ENCODE measurements around the gene MSL3B.

The MSL3B gene

DNA sequence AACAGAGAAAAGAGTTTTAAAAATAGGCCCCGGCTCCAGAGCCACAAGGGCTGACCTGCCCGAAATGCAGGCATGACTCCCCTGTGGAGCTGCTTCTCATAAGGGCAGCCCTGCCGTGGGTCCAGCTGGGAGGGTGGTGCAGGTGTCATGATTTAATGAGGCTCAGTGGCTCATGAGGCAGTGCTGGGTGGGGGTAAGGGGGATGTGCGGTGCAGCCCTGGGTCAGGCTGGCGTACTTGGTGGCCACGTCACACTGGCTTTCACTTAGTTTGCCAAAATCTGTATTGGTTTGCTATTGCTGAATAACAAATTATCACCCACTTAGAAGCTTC, 47.4 kb downstream of the MSL3B start:
- in situ Hi-C loops (cut with MboI; ENCODE audit: low sequenced_read_pairs in 4 of 4) (no loop called here), intact Hi-C loops (cut with DNase I; ENCODE audit: low total_unique reads) (no loop called here)
- ATAC-seq (no peak), DNase-seq (no peak)
- Histone ChIP-seq H3K4me1 (no peaks in the 10 kb centered on the region), H3K27me3 (no peaks in the 10 kb centered on the region), H3K9me3 (no peaks in the 10 kb centered on the region), H3K36me3 (no peaks in the 10 kb centered on the region), H3K27ac (no peak overlapping the region), H3K4me3 (no peak overlapping the region)
- TF ChIP-seq, protein P1, sequence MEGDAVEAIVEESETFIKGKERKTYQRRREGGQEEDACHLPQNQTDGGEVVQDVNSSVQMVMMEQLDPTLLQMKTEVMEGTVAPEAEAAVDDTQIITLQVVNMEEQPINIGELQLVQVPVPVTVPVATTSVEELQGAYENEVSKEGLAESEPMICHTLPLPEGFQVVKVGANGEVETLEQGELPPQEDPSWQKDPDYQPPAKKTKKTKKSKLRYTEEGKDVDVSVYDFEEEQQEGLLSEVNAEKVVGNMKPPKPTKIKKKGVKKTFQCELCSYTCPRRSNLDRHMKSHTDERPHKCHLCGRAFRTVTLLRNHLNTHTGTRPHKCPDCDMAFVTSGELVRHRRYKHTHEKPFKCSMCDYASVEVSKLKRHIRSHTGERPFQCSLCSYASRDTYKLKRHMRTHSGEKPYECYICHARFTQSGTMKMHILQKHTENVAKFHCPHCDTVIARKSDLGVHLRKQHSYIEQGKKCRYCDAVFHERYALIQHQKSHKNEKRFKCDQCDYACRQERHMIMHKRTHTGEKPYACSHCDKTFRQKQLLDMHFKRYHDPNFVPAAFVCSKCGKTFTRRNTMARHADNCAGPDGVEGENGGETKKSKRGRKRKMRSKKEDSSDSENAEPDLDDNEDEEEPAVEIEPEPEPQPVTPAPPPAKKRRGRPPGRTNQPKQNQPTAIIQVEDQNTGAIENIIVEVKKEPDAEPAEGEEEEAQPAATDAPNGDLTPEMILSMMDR (IDR thresholded peaks at IDR 0.05 in 4 of 5, conservative IDR thresholded peaks at IDR 0.05 in 1 of 5), result no peak

DNA sequence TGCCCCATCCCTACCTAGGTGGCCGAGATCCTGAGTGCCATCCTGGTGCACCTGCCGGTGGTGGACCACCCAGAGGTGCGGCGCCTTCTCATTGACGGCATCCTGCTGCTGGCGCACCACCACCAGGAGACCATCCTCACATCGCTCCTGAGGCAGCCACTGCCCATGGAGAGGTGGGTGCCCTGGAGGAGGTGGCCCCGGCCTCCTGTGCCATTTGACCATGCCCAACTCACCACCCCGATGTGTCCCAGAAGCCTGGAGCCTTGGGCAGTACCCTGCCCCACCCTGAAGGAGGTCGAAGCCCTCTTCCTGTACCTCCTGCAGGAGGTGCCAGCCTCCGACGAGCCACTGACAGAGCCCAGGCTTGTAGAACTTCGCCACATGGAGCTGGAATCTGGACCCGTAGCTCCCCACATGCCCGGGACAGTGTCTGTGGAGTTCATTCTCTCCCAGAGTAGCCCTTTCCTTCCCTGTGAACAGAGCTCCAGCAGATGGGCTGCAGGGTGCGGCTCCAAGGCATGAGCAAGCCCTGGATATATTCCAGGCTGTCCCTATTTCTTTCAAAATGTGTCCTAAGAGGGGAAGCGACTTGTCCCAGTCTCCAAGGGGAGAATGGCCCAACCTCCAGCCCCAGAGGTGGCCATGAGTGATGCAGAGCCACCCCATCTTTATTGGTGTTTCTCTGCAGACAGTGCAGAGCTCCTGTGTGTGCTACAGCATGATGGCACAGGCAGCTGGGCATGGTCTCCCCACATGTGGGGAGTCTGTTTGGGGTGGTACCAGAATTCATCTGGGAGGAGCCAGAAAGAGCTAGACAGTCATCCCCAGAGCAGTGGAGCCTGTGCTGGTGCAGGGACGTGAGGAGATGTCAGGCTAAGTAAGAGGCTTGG, 48.1 kb downstream of the MSL3B start:
- H3K9me3 ChIP-seq, result no peaks in the 10 kb centered on the region
- no peak overlapping the region for H3K4me3 ChIP-seq
- no peak overlapping the region for H3K27ac ChIP-seq
- no peak for ATAC-seq
- intact Hi-C loops (cut with DNase I; ENCODE audit: low total_unique reads) (no loop called here), in situ Hi-C loops (cut with MboI; ENCODE audit: low sequenced_read_pairs in 4 of 4) (no loop called here)
- DNase-seq, result no peak
- no peaks in the 10 kb centered on the region for H3K4me1 ChIP-seq
- H3K36me3 ChIP-seq, result no peaks in the 10 kb centered on the region
- TF ChIP-seq POLR2A (IDR thresholded peaks at IDR 0.05), result no peak
- TF ChIP-seq, protein P1 (IDR thresholded peaks at IDR 0.05 in 4 of 5, conservative IDR thresholded peaks at IDR 0.05 in 1 of 5), result no peak
- no peaks in the 10 kb centered on the region for H3K27me3 ChIP-seq

DNA sequence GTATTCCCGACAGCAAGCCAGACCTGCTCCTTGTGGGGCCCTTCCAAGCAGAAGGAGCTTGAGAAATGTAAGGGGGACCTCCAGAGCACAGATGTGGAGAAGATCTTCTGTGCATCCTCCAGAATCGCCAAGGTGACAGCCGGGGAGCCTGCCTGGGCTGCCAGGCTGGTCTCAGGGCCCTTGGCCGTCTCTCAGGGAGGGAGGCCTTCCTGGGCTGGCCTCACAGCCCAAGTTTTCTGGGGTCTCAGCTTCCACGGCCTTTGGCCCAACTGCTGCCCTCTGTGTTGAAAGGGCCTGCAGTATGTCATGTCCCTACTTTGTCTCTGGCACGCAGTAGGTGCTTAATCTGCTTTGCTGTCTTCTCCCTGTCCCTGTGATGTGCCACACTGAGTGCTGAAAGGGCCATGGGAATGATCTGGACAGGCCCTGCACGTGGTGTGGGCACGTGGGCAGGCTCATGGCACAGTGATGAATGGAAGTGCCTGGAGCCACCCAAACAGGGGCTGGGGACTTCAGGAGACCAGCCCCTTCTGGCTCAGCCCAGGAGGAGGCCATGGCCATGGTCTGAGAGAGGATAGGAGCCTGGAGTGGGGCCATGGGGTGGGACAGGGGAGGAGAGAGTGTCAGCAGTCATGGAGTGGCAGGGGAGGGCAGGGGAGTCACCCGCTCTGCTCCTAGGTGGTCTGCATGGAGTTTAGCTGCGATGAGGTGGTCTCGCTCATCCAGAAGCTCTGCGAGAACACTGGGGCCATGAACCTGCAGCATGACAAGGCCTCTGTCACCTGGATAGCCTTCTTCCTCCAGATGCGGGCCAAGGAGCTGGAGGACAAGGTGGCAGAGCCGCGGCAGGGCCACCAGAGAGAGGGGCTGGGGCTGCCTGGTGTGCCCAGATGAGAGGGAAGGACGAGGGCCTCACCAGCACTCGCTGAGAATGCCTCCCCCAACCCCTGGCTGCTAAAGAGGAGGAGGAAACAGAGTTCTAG, 49.3 kb downstream of the MSL3B start:
- Histone ChIP-seq H3K9me3 (no peaks in the 10 kb centered on the region), H3K27ac (no peak overlapping the region), H3K27me3 (no peaks in the 10 kb centered on the region), H3K36me3 (no peaks in the 10 kb centered on the region), H3K4me3 (no peak overlapping the region), H3K4me1 (no peaks in the 10 kb centered on the region)
- DNase-seq (no peak), ATAC-seq (no peak)
- in situ Hi-C loops (cut with MboI; ENCODE audit: low sequenced_read_pairs in 4 of 4) (no loop called here), intact Hi-C loops (cut with DNase I; ENCODE audit: low total_unique reads) (no loop called here)
- no peak for TF ChIP-seq POLR2A (IDR thresholded peaks at IDR 0.05)
- TF ChIP-seq, protein P1 (IDR thresholded peaks at IDR 0.05 in 4 of 5, conservative IDR thresholded peaks at IDR 0.05 in 1 of 5), result no peak

DNA sequence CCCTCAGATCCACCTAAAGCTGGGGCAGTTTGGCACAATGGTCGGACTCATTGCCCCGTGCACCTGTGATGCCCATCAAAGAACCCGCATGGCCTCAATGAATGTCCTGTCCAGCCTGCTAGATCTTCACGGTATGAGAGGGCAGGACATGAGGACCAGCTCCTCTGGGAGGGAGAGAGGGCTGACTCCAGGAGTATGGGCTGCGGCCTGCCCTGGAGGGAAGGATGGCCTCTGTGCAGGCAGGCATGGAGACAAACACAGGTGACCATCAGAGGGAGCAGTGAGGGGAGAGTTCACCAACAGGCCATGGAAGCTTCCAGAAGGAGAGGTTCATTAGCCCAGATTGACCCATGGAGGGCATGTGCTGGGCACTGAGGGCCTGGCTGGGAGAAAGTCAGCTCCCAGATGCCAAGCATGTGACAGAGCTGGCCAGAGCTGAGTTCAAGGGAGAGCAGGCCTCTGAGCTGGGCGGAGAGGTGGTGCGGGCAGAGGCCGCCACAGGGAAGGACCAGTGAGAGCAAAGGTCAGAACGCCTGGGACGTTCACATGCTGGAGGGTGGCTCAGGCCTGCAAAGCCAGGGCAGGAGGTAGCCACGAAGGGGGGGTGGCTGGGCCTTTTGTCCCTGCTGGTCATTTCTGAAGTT, 50.1 kb downstream of the MSL3B start:
- in situ Hi-C loops (cut with MboI; ENCODE audit: low sequenced_read_pairs in 4 of 4) (no loop called here), intact Hi-C loops (cut with DNase I; ENCODE audit: low total_unique reads) (no loop called here)
- Histone ChIP-seq H3K9me3 (no peaks in the 10 kb centered on the region), H3K27ac (no peak overlapping the region), H3K27me3 (no peaks in the 10 kb centered on the region), H3K4me1 (no peaks in the 10 kb centered on the region), H3K36me3 (no peaks in the 10 kb centered on the region), H3K4me3 (no peak overlapping the region)
- no peak for TF ChIP-seq POLR2A (IDR thresholded peaks at IDR 0.05)
- TF ChIP-seq, protein P1 (IDR thresholded peaks at IDR 0.05 in 4 of 5, conservative IDR thresholded peaks at IDR 0.05 in 1 of 5), result no peak
- ATAC-seq, result no peak
- DNase-seq, result no peak
